Measurements from ENCODE around the gene UBE2L5. TPM values are rescaled to one million over a fixed set of nuclear protein-coding genes. Genes with fewer than 3 reads are reported as not detected.

Gene UBE2L5
- total and polyA plus RNA-seq, 2 of the 13 experiments (the other 11 are each of a cell fraction or from before 2014, with no cell fraction given) = 0.13 TPM; not detected in 1

DNA sequence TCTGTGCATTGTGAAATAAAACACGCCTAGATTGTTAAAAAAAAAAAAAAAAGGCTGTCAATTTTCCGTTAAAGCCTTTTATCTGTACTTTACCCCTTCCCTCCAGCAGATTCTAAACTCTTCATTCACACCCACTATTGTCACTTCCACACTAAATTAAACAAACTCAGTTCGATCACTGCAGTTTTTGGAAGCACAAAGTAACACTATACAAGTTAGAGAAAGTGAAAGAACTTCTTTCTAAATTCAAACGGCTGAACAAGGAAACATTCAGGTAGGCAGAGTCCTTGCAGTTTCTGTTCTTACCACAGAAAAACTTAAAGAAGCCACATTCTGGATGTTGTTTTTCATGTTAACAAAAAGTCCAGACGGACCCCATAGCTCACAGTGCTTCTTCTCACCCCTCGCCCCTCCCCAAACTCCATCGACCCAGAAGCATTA is 27.5 kb upstream of the UBE2L5 start:
- in situ Hi-C loops (cut with HindIII; ENCODE audit: extremely low pct_ligation_motif_present, low pct_unique_long_range_greater_than_20kb) = no loop called here
- POLR2A ChIA-PET = interaction anchor here (0.9 to 1.5 kb wide), 11 partner anchors 9 to 273 kb away, joined by 3 to 16 read pairs (median 5); partner anchors contain the start of genes HMGB1, KATNAL1, UBE2L5 and USPL1
- H4K20me1 ChIP-seq (ENCODE audit: insufficient read depth, low read length) = no peaks in the 10 kb centered on the region
- peak overlapping the region; percentile 56 to 72 (median 59) for H3K4me3 ChIP-seq (replicated peaks in 1 of 3; ENCODE audit: insufficient read depth in 1 of 3, low read depth in 2 of 3, low read length in 3 of 3)
- TF ChIP-seq RORA (CRISPR knock-in tag; IDR thresholded peaks at IDR 0.05) (0 out of 2 replicates have a peak, but pooled peaks have one; percentile 12), JUNB (CRISPR knock-in tag; IDR thresholded peaks at IDR 0.05; ENCODE audit: borderline replicate concordance) (no peak)
- WGBS (ENCODE audit: low lambda C conversion rate) = under 1% methylated on average over 7 of the region's 7 CpGs
- H3K9me3 ChIP-seq (ENCODE audit: low read length) = no peaks in the 10 kb centered on the region
- peak overlapping the region; percentile 95 for H3K27ac ChIP-seq (ENCODE audit: extremely low read length, insufficient read depth, low read length)
- peak overlapping the region; percentile 96 for H2AFZ ChIP-seq (ENCODE audit: low read length)
- ATAC-seq = no peak; the same call in 2 of the 3 replicates
- intact Hi-C loops (cut with micrococcal nuclease; ENCODE audit: unreplicated experiment) = loop anchor here (1.0 to 10.0 kb wide), 4 partner anchors 14 to 770 kb away; partner anchors contain the start of genes HSPH1 and USPL1
- H3K27me3 ChIP-seq (ENCODE audit: control insufficient read depth in 1 of 2, insufficient read depth in 2 of 2, low read length in 2 of 2) = no peaks in the 10 kb centered on the region
- BruUV-seq (replicated peaks) = TSS peak; percentile 69
- peaks cover 77% of the 10 kb centered on the region for H3K4me1 ChIP-seq (ENCODE audit: insufficient read depth, low read length)
- H3K79me2 ChIP-seq (ENCODE audit: insufficient read depth, low read length) = no peaks in the 10 kb centered on the region
- DNase-seq (ENCODE audit: low spot score) = no peak
- CTCF ChIA-PET (ENCODE audit: low intra/inter-chr PET ratio, low total read pairs) = interaction anchor here (1.4 kb wide), 1 partner anchor 14 kb away, joined by 5 read pairs; no protein-coding TSS in a partner anchor
- peak overlapping the region; percentile 89 for H3K4me2 ChIP-seq (ENCODE audit: low read depth, low read length)
- no peaks in the 10 kb centered on the region for H3K36me3 ChIP-seq (replicated peaks in 1 of 2; ENCODE audit: control insufficient read depth in 1 of 2, insufficient read depth in 2 of 2, low read length in 2 of 2)
- no peak for FAIRE-seq
- peak overlapping the region; percentile 71 for H3K9ac ChIP-seq (ENCODE audit: insufficient read depth, low read depth, low read length)

DNA sequence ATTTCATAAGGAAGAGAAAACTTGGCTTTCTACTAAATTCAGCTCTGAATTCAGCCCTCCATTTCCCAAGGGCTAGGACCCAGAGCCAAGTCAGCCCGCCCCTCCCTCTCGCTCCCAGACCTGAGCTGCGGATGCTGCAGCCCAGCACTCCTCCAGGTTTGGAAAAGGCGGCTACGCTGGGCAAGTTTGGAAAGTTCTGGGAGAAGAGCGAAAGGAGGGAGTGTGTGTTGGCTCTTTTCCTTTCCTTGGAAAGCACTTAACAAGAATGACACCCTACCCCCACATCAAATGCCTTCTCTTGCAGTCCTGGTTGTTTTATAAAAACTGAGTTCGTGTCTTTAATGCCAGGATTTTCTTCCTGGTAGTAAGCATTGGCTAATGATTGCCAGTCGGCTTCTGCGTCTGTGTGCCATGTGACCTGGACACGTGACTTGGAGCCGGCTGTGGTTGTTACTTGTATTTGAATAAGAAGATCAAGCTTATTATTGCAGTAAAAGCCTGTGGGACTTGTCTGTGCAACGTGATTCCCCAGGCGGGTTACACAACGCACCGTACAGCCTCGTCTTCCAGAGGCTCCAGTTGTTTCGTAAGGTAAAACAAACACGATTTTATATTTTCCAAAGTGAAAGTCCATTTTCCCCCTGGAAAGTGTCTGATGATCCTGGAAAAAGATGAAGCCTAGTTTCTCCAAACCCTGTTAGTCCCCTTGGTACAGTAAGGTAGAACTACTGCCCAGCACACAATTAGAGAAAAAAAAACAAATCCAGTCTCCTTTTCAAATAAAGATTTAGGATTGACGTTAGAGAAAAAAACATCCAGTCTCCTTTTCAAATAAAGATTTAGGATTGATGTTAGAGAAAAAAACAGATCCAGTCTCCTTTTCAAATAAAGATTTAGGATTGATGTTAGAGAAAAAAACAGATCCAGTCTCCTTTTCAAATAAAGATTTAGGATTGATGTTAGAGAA is 26.8 kb upstream of the UBE2L5 start:
- peak overlapping the region; percentile 56 to 72 (median 59) for H3K4me3 ChIP-seq (replicated peaks in 1 of 3; ENCODE audit: insufficient read depth in 1 of 3, low read depth in 2 of 3, low read length in 3 of 3)
- no peaks in the 10 kb centered on the region for H3K27me3 ChIP-seq (ENCODE audit: control insufficient read depth in 1 of 2, insufficient read depth in 2 of 2, low read length in 2 of 2)
- POLR2A ChIA-PET = interaction anchor here (0.9 to 1.5 kb wide), 11 partner anchors 10 to 273 kb away, joined by 3 to 16 read pairs (median 5); partner anchors contain the start of genes HMGB1, KATNAL1, UBE2L5 and USPL1
- no TSS peak for BruUV-seq (replicated peaks)
- peak overlapping the region; percentile 89 for H3K4me2 ChIP-seq (ENCODE audit: low read depth, low read length)
- no peaks in the 10 kb centered on the region for H3K36me3 ChIP-seq (replicated peaks in 1 of 2; ENCODE audit: control insufficient read depth in 1 of 2, insufficient read depth in 2 of 2, low read length in 2 of 2)
- CTCF ChIA-PET (ENCODE audit: low intra/inter-chr PET ratio, low total read pairs) = interaction anchor here (1.4 kb wide), 1 partner anchor 13 kb away, joined by 5 read pairs; no protein-coding TSS in a partner anchor
- H4K20me1 ChIP-seq (ENCODE audit: insufficient read depth, low read length) = no peaks in the 10 kb centered on the region
- peak overlapping the region; percentile 96 for H2AFZ ChIP-seq (ENCODE audit: low read length)
- ATAC-seq = peak; percentile 83
- in situ Hi-C loops (cut with HindIII; ENCODE audit: extremely low pct_ligation_motif_present, low pct_unique_long_range_greater_than_20kb) = no loop called here
- 0% methylated on average over 18 of the region's 19 CpGs for WGBS (ENCODE audit: low lambda C conversion rate)
- H3K9me3 ChIP-seq (ENCODE audit: low read length) = no peaks in the 10 kb centered on the region
- FAIRE-seq = peak; percentile 94
- peaks cover 79% of the 10 kb centered on the region for H3K4me1 ChIP-seq (ENCODE audit: insufficient read depth, low read length)
- peak overlapping the region; percentile 71 for H3K9ac ChIP-seq (ENCODE audit: insufficient read depth, low read depth, low read length)
- intact Hi-C loops (cut with micrococcal nuclease; ENCODE audit: unreplicated experiment) = loop anchor here (1.0 to 10.0 kb wide), 4 partner anchors 13 to 769 kb away; partner anchors contain the start of genes HSPH1 and USPL1
- no peaks in the 10 kb centered on the region for H3K79me2 ChIP-seq (ENCODE audit: insufficient read depth, low read length)
- peak; percentile 97 for DNase-seq (ENCODE audit: low spot score)
- H3K27ac ChIP-seq (ENCODE audit: extremely low read length, insufficient read depth, low read length) = peak overlapping the region; percentile 95
- TF ChIP-seq STAG1 (CRISPR knock-in tag; IDR thresholded peaks at IDR 0.05) = no peak; the same call in 1 of the 2 replicates
- TF ChIP-seq EP300 (IDR thresholded peaks at IDR 0.05; ENCODE audit: low read depth in 2 of 2, low read length in 2 of 2) = peak; percentile 77 to 82
- peak; percentile 50; the same call in 1 of the 2 replicates for TF ChIP-seq EP300 (CRISPR knock-in tag; IDR thresholded peaks at IDR 0.05; ENCODE audit: borderline replicate concordance)
- TF ChIP-seq, protein P1, sequence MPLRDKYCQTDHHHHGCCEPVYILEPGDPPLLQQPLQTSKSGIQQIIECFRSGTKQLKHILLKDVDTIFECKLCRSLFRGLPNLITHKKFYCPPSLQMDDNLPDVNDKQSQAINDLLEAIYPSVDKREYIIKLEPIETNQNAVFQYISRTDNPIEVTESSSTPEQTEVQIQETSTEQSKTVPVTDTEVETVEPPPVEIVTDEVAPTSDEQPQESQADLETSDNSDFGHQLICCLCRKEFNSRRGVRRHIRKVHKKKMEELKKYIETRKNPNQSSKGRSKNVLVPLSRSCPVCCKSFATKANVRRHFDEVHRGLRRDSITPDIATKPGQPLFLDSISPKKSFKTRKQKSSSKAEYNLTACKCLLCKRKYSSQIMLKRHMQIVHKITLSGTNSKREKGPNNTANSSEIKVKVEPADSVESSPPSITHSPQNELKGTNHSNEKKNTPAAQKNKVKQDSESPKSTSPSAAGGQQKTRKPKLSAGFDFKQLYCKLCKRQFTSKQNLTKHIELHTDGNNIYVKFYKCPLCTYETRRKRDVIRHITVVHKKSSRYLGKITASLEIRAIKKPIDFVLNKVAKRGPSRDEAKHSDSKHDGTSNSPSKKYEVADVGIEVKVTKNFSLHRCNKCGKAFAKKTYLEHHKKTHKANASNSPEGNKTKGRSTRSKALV (CRISPR knock-in tag; IDR thresholded peaks at IDR 0.05) = 0 out of 2 replicates have a peak, but pooled peaks have one; percentile 45
- TF ChIP-seq KDM2A (CRISPR knock-in tag; IDR thresholded peaks at IDR 0.05; ENCODE audit: borderline replicate concordance, low read depth) = peak; percentile 47; the same call in 1 of the 2 replicates
- no peak for TF ChIP-seq MAFK (conservative IDR thresholded peaks at IDR 0.05 in 1 of 2, IDR thresholded peaks at IDR 0.05 in 1 of 2; ENCODE audit: low read length in 2 of 2)
- TF ChIP-seq MIER3 (CRISPR knock-in tag; IDR thresholded peaks at IDR 0.05; ENCODE audit: borderline replicate concordance) = peak; percentile 60; the same call in 1 of the 2 replicates
- no peak for TF ChIP-seq ZFP36L2 (CRISPR knock-in tag; IDR thresholded peaks at IDR 0.05)
- peak; percentile 55 for TF ChIP-seq GATAD1 (CRISPR knock-in tag; IDR thresholded peaks at IDR 0.05)
- TF ChIP-seq, protein P2, sequence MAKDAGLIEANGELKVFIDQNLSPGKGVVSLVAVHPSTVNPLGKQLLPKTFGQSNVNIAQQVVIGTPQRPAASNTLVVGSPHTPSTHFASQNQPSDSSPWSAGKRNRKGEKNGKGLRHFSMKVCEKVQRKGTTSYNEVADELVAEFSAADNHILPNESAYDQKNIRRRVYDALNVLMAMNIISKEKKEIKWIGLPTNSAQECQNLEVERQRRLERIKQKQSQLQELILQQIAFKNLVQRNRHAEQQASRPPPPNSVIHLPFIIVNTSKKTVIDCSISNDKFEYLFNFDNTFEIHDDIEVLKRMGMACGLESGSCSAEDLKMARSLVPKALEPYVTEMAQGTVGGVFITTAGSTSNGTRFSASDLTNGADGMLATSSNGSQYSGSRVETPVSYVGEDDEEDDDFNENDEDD (CRISPR knock-in tag; IDR thresholded peaks at IDR 0.05; ENCODE audit: borderline replicate concordance) = peak; percentile 27; the same call in 1 of the 2 replicates

Measured in HepG2 (cell line).